ENCODE data around the gene CCDC198.

Gene CCDC198, protein sequence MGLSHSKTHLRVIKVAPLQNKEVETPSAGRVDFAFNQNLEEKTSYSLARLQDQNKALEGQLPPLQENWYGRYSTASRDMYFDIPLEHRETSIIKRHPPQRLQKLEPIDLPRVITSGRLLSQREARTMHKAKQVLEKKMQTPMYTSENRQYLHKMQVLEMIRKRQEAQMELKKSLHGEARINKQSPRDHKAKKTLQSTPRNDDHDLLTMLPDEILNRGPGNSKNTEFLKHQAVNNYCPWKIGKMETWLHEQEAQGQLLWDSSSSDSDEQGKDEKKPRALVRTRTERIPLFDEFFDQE

DNA sequence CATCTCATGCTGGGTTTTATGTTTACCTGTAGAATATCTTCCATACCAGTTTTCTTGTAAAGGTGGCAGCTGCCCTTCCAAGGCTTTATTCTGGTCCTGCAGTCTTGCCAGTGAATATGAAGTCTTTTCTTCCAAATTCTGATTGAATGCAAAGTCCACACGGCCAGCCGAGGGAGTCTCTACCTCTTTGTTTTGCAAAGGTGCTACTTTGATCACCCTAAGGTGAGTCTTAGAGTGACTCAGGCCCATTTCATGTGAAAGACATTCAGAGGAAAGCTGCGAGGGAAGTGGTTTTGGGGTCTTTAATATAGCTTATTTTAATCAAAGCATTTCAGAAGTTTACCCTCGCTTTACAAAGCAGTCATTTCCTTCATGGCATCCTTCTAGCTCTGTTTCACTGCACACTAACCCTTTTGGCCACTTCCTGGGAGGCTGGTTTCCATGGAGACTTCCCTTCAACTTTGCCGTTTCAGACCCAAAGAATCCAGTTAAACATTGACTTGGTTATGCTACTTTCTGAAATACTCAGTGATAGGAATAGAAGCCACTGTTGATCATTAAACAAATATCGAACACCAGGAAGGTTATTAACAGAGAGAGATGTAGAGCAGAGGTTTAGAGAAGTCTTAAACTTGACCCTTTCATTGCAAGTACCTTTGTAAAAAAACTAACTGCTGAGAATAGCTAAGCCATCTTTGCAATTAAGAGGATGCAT is at the start of gene CCDC198:
Gene CCDC198, minus strand, starts transcription at position 391 of the 715 bp plus-strand sequence. Its CDS starts 142 bp downstream, at position 249.
- no peak for FAIRE-seq

DNA sequence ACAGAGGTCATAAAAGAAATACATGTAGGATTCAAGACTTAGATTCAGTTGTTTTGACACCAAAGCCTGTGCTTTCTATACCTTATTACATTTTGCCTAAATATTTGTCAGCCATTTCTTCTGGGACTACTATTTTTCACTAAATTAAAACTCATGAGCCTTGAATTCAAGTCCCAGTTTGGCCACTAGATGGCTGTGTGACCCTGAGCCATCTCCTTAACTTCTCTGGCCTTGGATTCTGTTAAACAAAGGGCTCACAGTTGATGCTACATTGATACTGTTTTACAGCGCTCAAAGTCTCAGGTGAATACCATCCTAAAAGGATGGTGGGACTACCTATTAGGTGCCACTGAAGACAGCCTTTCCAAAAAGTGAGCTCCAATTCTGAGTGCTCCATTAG is 39.6 kb upstream of the CCDC198 start:
- no peak for FAIRE-seq

DNA sequence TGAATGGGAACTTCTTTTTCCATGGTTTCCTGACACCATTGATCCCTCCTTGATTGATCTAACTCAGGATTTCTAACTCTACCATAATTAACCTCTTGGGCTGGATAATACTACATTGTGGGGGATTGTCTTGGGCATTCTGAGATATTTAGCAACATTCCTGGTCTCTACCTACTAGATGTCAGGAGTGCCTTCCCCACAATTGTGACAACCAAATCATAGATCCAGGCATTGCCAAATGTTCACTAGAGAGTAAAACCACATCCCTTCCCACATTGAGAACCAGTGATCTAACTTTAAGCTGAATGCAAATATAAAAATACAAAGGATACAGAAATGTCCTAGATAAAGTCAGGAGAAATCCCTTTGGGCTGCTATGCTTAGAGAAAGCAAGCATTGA is 36.9 kb upstream of the CCDC198 start:
- FAIRE-seq = no peak

DNA sequence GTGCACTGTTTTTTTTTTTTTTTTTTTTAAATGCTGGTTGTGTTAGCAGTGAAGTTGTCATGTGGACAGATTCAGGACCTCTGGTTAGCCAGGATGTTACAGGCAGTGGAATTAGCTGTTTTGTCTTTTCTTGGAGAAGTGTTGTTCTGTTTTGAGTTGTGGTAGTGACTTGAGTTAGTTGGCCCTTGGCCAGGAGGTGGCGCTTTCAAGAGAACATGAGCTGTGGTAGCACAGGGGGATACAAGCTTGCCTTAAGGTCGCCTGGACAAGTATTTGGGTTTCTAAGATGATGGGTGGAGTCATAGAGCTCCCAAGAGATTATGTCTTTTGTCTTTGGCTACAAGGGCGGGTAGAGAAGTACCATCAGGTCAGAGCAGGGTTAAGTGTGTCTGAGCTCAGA is 33.3 kb upstream of the CCDC198 start:
- no peak for FAIRE-seq

GRCh38 chr14:57519043-57519442 is 25.4 kb upstream of the CCDC198 start:
- FAIRE-seq = no peak

- no peak for FAIRE-seq
These were observed 18.6 kb upstream of the CCDC198 start for GRCh38 chr14:57512220-57512619.

GRCh38 chr14:57508756-57509155 is 15.1 kb upstream of the CCDC198 start:
- FAIRE-seq = no peak

DNA sequence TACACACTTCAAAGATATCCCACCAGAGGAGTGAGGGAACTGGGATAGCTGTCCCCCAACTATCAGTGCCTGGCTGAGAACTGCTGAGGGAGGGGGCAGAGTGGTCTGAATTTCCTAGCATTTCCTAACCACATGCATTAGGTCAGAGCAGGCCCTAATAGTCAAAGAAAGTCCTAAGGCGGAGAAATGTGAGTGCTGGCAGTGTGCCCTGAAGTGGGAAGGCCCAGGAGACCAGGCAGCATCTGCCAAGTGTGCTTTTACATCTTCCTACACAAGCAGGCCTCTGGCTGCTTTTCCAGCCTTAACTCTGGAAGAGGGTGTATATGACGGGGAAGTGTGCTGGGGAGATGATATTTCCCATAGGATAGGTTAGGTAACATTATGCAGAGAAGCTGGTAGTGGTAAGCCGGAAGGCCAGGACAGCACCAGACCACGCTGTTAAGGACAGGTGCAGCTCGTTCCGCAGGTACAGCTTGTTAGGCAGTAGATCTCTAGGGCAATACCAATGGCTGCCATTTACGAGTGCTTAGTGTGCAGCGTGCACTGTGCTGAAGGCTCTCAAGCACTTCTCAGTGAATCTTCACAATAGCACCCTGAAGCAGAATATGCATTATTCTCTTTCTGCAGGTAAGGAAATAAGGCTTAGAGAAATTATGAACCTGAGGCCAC is 9.1 kb upstream of the CCDC198 start:
- FAIRE-seq = no peak

GRCh38 chr14:57501039-57501557 is 7.4 kb upstream of the CCDC198 start:
- FAIRE-seq = no peak

DNA sequence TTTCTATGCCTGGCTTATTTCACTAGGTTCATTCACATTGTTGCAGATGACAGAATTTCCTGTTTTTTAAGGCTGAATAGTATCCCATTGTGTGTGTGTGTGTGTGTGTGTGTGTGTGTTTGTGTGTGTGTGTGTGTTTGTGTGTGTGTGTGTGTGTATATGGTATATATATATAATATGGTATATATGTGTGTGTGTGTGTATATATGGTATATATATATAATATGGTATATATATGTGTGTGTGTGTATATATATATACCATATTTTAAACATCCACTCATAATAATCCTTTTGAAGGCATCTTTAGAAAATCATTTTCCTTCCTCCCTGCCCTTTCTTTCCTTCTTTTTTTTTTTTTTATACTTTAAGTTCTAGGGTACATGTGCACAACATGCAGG is 5.0 kb upstream of the CCDC198 start:
- FAIRE-seq = no peak

DNA sequence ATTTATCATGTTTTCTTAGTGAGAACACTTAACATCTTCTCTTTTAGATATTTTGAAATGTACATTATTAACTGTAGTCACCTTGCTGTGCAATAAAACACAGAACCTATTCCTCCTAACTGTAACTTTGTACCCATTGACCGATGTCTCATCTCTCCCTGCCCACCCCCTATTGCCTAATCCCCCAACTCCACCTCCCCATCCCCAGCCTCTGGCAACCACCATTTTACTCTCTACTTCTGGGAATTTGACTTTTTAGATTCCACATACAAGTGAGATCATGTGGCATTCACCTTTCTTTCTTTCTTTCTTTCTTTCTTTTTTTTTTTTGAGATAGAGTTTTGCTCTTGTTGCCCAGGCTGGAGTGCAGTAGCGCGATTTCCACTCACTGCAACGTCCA is 4.4 kb upstream of the CCDC198 start:
- FAIRE-seq = no peak

DNA sequence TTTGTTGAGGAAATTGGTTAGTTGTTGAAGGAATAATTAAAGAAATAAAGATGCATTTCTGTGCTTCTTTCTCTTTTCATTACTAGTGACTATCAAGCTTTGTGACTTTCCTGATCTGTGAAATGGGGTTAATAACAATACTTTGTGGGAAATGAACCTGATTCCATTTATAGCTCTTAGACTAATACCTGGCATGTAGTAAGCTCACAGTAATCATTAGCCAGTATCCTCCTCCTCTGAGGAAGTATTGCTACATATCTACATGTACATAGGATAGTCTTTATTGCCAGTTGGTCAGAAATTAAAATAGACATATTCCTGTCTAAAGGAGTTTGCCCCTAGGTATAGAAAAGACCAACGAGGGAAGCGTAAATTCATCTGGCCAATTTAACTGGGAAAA is 1.8 kb upstream of the CCDC198 start:
- no peak for FAIRE-seq

DNA sequence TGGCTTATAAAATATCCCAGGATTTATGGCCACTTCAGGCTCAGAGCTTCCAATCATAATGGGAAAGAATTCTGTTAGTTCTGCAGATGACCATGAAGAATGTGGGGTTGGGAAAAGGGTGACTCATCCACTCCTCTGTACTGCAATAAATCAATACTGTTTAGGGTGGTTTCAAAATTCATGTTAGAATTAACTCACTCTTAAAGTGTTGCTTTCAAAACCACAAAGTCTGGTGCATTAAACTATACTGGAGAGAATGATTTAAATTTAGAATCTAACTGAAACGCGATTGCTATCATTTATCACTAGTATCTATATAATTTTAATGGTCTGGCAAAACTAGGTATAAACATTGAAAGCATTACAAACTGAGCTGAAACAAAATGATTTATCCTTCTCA is 798 bp downstream of the CCDC198 start:
- no peak for FAIRE-seq

DNA sequence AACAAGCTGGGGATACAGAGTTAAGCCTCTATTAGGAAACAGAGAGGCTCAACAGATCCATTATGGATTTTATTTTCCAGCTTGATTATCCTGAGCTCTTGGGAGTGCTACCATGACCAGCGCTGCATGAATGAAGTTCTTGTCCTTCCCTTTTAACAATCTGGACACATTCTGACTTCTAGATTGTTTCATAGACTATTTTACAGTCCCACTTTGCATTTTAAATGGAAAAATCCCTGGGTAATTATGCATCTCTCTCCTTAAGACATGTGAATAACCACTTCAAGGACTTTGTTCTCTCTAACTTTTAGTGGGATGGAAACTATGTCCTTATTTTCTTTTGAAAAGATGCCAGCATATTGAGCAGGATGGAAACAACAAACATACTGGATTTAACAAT is 2.0 kb downstream of the CCDC198 start:
- FAIRE-seq = no peak

DNA sequence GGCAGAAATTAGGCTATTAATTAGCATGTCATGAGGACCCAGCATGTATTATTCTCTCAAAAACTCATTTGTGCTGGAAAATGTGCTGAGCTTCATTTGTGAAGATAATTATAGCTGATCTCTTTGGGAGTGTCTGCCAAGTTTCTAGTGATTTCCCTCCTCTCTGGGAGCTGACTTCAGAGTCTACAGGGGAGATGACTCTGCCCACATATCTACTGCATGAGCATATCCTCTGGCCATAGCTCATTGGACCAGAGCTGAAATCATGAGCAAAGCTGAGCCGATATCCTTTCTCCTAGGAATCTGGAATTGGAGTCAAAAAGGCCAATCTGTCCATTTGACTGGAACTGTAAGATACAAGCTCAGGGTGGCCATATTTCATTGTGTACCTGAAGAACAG is 5.9 kb downstream of the CCDC198 start:
- no peak for FAIRE-seq

DNA sequence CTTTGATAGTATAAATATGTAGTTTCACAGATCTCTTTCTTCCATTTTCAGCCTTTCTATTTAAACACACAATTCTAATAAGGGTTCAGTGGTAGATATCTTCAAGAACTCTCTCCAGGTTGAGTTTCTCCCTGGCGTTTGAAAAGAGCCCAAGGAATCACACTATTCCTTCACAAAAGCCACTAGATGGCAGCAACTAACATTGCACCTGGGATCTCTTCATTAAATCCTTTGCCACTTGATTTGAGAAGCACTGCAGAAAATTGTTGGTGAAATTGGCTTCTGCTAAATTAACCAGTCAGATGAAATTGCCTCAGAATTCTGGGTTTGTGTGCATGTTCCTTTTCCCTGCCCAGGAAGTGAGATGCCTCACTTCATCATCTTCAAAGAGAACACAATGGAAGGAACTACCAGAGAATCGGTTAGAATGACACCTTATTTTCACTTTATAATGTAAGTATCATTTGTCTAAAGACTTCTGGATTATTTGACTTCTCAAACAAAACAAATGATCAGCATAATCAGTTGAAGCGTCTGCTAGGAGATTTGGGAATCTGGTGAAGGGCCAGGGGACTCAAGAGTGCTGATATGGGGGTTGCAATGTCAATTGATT is 6.8 kb downstream of the CCDC198 start:
- no peak for FAIRE-seq

DNA sequence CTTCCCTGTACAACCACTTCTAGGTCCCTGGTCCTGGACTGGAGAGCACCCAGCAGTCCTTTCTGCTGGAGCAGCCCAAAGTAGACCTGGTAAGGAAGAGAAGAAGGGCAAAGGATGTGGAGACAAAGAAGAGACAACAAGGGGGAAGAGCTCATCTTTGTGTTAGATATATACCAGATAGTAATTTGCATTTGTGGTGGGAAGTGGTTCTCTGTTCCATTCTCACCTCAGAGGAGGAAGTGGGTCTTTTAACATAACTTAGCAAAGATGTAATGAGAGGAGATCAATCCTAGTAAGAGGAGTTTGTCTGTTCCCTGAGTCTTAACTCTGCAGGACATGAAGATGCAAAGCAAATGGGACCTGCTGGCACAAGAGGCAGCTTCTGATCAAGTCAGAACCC is 8.0 kb downstream of the CCDC198 start:
- FAIRE-seq = no peak

- FAIRE-seq = no peak
These were observed 11.5 kb downstream of the CCDC198 start for GRCh38 chr14:57482120-57482519.

- FAIRE-seq = no peak
These were observed 13.6 kb downstream of the CCDC198 start for GRCh38 chr14:57480051-57480450.

GRCh38 chr14:57479197-57479596 is 14.5 kb downstream of the CCDC198 start:
- FAIRE-seq = no peak

DNA sequence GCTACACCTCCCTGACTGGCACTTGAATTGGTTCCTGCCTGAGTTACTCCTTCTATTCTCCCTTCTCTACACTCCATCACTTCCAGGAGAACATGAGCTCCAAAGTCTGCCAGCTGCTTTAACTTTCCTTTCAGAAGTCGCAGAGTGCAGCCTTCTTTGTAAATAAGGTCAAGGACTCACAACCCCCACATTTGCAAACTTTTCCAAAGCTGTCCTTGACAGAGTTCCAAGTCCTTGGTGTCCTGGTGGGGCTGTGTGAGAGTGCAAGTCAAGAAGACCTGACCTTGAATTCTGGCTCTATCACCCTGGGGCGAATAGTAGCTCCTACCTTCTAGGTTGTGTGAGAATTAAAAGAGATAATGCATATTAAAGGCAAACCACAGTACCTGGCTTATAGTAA is 15.6 kb downstream of the CCDC198 start:
- FAIRE-seq = no peak

DNA sequence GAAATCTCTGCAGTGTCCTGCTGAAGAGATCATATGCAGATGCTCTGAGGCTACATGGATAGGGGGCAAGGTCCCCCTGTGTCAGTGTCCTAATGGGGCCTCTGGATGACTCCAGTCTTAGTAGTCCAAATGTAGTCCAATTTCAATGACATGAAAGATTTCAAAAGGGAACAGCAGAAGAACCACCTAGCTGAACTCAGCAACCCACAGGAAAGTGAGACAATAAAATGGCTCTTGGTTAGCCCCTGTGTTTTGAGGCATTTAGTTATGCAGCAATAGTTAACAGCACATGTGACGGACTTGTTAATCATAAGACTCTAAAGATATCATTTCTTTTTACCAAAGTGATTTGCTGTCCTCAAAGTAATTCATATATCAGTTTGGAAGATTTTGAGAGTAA is 22.7 kb downstream of the CCDC198 start:
- FAIRE-seq = no peak

- FAIRE-seq = no peak
These were observed 29.5 kb downstream of the CCDC198 start for GRCh38 chr14:57464008-57464730.

All from TTC549 (cell line).